Breast epithelium (tissue), 3 donors: ENCODE results near the gene TRPC1.

Experiments
- POLR2A ChIP-seq: fragments of 450-650 bp; IDR thresholded peaks from one replicate; pipeline ENCODE4 v1.6.1; 2016; ENCODE audit warnings: antibody characterized with exemption, mild to moderate bottlenecking, moderate library complexity
- TF ChIP-seq, protein P1 (sequence below), 3 donors: fragments of 450-650 bp; IDR thresholded peaks; one replicate each; pipeline ENCODE4 v1.5.1; 2016 to 2017; ENCODE audit warnings: antibody characterized with exemption in 3 of 3, mild to moderate bottlenecking in 3 of 3, moderate library complexity in 3 of 3

DNA sequence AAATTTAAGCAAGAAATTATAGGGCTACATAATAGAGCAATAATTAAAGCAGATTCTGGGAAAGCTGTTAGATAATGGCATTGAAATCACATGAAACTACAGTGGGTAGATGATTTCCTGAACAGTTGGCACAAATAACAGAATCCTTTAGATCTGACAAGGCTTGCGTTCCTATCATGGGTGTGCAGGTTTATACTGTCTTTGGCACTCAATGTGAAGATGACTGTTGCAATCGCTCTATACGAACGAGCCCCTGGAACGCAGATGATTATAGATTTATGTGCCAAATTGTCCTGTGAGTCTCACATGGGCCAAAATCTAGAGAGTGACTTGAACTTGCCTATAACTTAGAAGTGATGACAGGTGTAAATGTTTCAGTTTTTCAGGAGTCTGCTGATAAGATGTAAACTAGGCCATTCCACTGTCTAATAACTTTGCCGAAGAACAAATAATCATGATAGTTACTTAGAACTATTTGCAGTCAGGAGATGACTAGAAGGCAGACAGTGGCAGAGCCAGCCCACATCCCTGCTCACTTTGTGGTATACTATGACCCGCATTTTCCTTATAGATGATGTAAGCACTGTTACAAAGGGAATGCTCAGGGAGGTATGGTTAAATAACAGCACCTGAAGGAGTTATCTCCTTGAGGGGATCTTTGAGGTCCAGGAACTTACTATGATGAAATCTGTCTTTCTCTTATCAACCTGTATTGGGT, 30.5 kb upstream of the TRPC1 start:
- TF ChIP-seq, protein P1, sequence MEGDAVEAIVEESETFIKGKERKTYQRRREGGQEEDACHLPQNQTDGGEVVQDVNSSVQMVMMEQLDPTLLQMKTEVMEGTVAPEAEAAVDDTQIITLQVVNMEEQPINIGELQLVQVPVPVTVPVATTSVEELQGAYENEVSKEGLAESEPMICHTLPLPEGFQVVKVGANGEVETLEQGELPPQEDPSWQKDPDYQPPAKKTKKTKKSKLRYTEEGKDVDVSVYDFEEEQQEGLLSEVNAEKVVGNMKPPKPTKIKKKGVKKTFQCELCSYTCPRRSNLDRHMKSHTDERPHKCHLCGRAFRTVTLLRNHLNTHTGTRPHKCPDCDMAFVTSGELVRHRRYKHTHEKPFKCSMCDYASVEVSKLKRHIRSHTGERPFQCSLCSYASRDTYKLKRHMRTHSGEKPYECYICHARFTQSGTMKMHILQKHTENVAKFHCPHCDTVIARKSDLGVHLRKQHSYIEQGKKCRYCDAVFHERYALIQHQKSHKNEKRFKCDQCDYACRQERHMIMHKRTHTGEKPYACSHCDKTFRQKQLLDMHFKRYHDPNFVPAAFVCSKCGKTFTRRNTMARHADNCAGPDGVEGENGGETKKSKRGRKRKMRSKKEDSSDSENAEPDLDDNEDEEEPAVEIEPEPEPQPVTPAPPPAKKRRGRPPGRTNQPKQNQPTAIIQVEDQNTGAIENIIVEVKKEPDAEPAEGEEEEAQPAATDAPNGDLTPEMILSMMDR (IDR thresholded peaks at IDR 0.05), result no peak
- TF ChIP-seq POLR2A, result no peak
